GM23248 (cell line): ENCODE data around the gene HABP2. TPM values are rescaled to one million over a fixed set of nuclear protein-coding genes. Genes with fewer than 3 reads are reported as not detected.
A peak's percentile ranks its signal among the peaks of the same experiment; 100 is the strongest.

ENCODE experiments used
- DNase-seq: peaks from one replicate; pipeline ENCODE4 v3.0.0-alpha.2; 2015
- H2AFZ ChIP-seq: fragments of 200-600 bp; sonication (generic); 2 replicates; pipeline ENCODE4 v1.6.1; 2016; ENCODE audit warnings: antibody characterized with exemption
- H3F3A ChIP-seq: fragments of 200-600 bp; sonication (generic); 2 replicates; pipeline ENCODE4 v1.6.1; 2016; ENCODE audit warnings: mild to moderate bottlenecking, antibody characterized with exemption, mixed run types; ENCODE audit not compliant: insufficient read depth
- H3K27ac ChIP-seq: fragments of 200-600 bp; sonication (generic); 2 replicates; pipeline ENCODE4 v1.5.1; 2016; ENCODE audit warnings: mild to moderate bottlenecking
- H3K27me3 ChIP-seq: fragments of 200-600 bp; sonication (generic); replicated peaks from 2 replicates; pipeline ENCODE4 v1.6.1; 2016; ENCODE audit warnings: mild to moderate bottlenecking; ENCODE audit not compliant: insufficient read depth
- H3K36me3 ChIP-seq: fragments of 200-600 bp; sonication (generic); 2 replicates; pipeline ENCODE4 v1.6.1; 2016; ENCODE audit warnings: low read depth, mild to moderate bottlenecking
- H3K4me1 ChIP-seq: fragments of 200-600 bp; sonication (generic); 2 replicates; pipeline ENCODE4 v1.6.1; 2016; ENCODE audit warnings: mild to moderate bottlenecking; ENCODE audit not compliant: insufficient read depth
- H3K4me2 ChIP-seq: fragments of 200-600 bp; sonication (generic); one replicate; pipeline ENCODE4 v1.6.1; 2016; ENCODE audit warnings: mild to moderate bottlenecking; ENCODE audit not compliant: unreplicated experiment
- H3K4me3 ChIP-seq: fragments of 200-600 bp; sonication (generic); 2 replicates; pipeline ENCODE4 v1.5.1; 2016; ENCODE audit warnings: mild to moderate bottlenecking
- H3K79me2 ChIP-seq: fragments of 200-600 bp; sonication (generic); 2 replicates; pipeline ENCODE4 v1.6.1; 2016; ENCODE audit warnings: mild to moderate bottlenecking; ENCODE audit not compliant: insufficient read depth
- H3K9ac ChIP-seq: fragments of 200-600 bp; sonication (generic); 2 replicates; pipeline ENCODE4 v1.6.1; 2016; ENCODE audit warnings: mild to moderate bottlenecking
- H3K9me2 ChIP-seq: fragments of 200-600 bp; sonication (generic); 2 replicates; pipeline ENCODE4 v1.6.1; 2016; ENCODE audit warnings: mixed run types, mild to moderate bottlenecking, moderate library complexity; ENCODE audit not compliant: insufficient read depth
- H3K9me3 ChIP-seq: fragments of 200-600 bp; sonication (generic); one replicate; pipeline ENCODE4 v1.6.1; 2017; ENCODE audit warnings: low read depth
- H4K20me1 ChIP-seq: fragments of 200-600 bp; sonication (generic); 2 replicates; pipeline ENCODE4 v1.6.0; 2016; ENCODE audit not compliant: insufficient read depth
- EZH2 ChIP-seq: fragments of 200-600 bp; sonication (generic); IDR thresholded peaks from 2 replicates; pipeline ENCODE4 v1.6.1; 2018; ENCODE audit warnings: antibody characterized with exemption, mild to moderate bottlenecking; ENCODE audit not compliant: insufficient read depth, poor library complexity, severe bottlenecking
- EZH2phosphoT487 ChIP-seq: fragments of 200-600 bp; sonication (generic); IDR thresholded peaks from 2 replicates; pipeline ENCODE4 v1.6.1; 2018; ENCODE audit warnings: antibody characterized with exemption, moderate library complexity, mild to moderate bottlenecking, low read depth; ENCODE audit not compliant: insufficient read depth
- WGBS, 2 experiments: methylation state at CpG; one replicate each; pipeline ENCODE4 v1.1.6; 2015 to 2017; ENCODE audit warnings: low lambda C conversion rate in 2 of 2, low coverage in 1 of 2; ENCODE audit errors: missing lambda C conversion rate in 2 of 2; 5-methylcytosine and 5-hydroxymethylcytosine counted together
- in situ Hi-C: fragments of 300-500 bp; cut with MboI; formaldehyde crosslinking; loops from 2 replicates; pipeline ENCODE4 v1.15.0; 2020
- polyA plus RNA-seq: library from polyadenylated mRNA; unstranded; fragments of >200 nt; fragmentation: Nextera tagmentation; extraction: Ambion mirVana; gene quantifications from 2 replicates; pipeline ENCODE4 v1.2.1, GENCODE V29; 2016
- total RNA-seq: library from RNA; depleted of rRNA; stranded (reverse); fragments of >200 nt; shearing (Covaris generic); gene quantifications from 2 replicates; pipeline ENCODE4 v1.2.3, GENCODE V29; 2014

Gene HABP2
- total and polyA plus RNA-seq, 2 experiments from 2014 or later: not detected

GRCh38 chr10:113581092-113581491, 28.2 kb downstream of the HABP2 start:
- Histone ChIP-seq H3K79me2 (no peaks in the 10 kb centered on the region), H3K4me2 (no peak overlapping the region), H3K9me3 (no peaks in the 10 kb centered on the region), H3K4me1 (no peaks in the 10 kb centered on the region), H3K4me3 (no peak overlapping the region), H3K36me3 (no peaks in the 10 kb centered on the region), H2AFZ (no peak overlapping the region), H3K27ac (no peak overlapping the region), H3F3A (no peaks in the 10 kb centered on the region), H3K27me3 (peaks cover 25% of the 10 kb centered on the region), H3K9ac (no peak overlapping the region), H3K9me2 (no peaks in the 10 kb centered on the region), H4K20me1 (no peaks in the 10 kb centered on the region)
- TF ChIP-seq EZH2phosphoT487: no peak
- TF ChIP-seq EZH2: no peak
- no peak for DNase-seq
- WGBS, 2 experiments: 20 to 60% methylated on average over 1 of the region's 1 CpG
- in situ Hi-C loops: no loop called here

GRCh38 chr10:113583571-113583970, 30.7 kb downstream of the HABP2 start:
- Histone ChIP-seq H3K79me2 (no peaks in the 10 kb centered on the region), H3K36me3 (no peaks in the 10 kb centered on the region), H3K4me1 (no peaks in the 10 kb centered on the region), H4K20me1 (no peaks in the 10 kb centered on the region), H3K4me3 (no peak overlapping the region), H3K9me3 (no peaks in the 10 kb centered on the region), H3K4me2 (no peak overlapping the region), H2AFZ (no peak overlapping the region), H3K27ac (no peak overlapping the region), H3F3A (no peaks in the 10 kb centered on the region), H3K9me2 (no peaks in the 10 kb centered on the region), H3K27me3 (peaks cover 25% of the 10 kb centered on the region), H3K9ac (no peak overlapping the region)
- TF ChIP-seq EZH2 (no peak), EZH2phosphoT487 (no peak)
- 25 to 35% methylated on average over 3 of the region's 3 CpGs for WGBS, 2 experiments
- in situ Hi-C loops: no loop called here
- no peak for DNase-seq

- Histone ChIP-seq H3K36me3 (no peaks in the 10 kb centered on the region), H2AFZ (no peak overlapping the region), H3K27ac (no peak overlapping the region), H3F3A (no peaks in the 10 kb centered on the region), H3K9me3 (no peaks in the 10 kb centered on the region), H3K9me2 (no peaks in the 10 kb centered on the region), H3K4me1 (no peaks in the 10 kb centered on the region), H3K4me2 (no peak overlapping the region), H4K20me1 (no peaks in the 10 kb centered on the region), H3K4me3 (no peak overlapping the region), H3K9ac (no peak overlapping the region), H3K27me3 (peaks cover 25% of the 10 kb centered on the region), H3K79me2 (no peaks in the 10 kb centered on the region)
- DNase-seq: peak; percentile 10
- in situ Hi-C loops: no loop called here
- TF ChIP-seq EZH2phosphoT487 (no peak), EZH2 (no peak)
- WGBS, 2 experiments: 31 to 35% methylated on average over 1 of the region's 1 CpG
Observed at GRCh38 chr10:113585949-113586348, 33.1 kb downstream of the HABP2 start.

GRCh38 chr10:113589201-113589770, 36.4 kb downstream of the HABP2 start:
- no peaks in the 10 kb centered on the region for H4K20me1 ChIP-seq
- TF ChIP-seq EZH2phosphoT487 (no peak), EZH2 (no peak)
- no peaks in the 10 kb centered on the region for H3K36me3 ChIP-seq
- no peaks in the 10 kb centered on the region for H3K79me2 ChIP-seq
- H3K4me1 ChIP-seq: no peaks in the 10 kb centered on the region
- WGBS, 2 experiments: 72 to 77% methylated on average over 13 of the region's 13 CpGs
- H3K9me3 ChIP-seq: no peaks in the 10 kb centered on the region
- H3K9me2 ChIP-seq: no peaks in the 10 kb centered on the region
- no peak overlapping the region for H3K4me3 ChIP-seq
- no peak overlapping the region for H3K27ac ChIP-seq
- no peak overlapping the region for H3K9ac ChIP-seq
- peaks cover 18% of the 10 kb centered on the region for H3K27me3 ChIP-seq
- DNase-seq: no peak
- no peak overlapping the region for H3K4me2 ChIP-seq
- H2AFZ ChIP-seq: no peak overlapping the region
- no peaks in the 10 kb centered on the region for H3F3A ChIP-seq
- in situ Hi-C loops: no loop called here

- 59 to 60% methylated on average over 12 of the region's 12 CpGs for WGBS, 2 experiments
- no peaks in the 10 kb centered on the region for H3K36me3 ChIP-seq
- no peak for DNase-seq
- no peak overlapping the region for H3K4me3 ChIP-seq
- no peak overlapping the region for H2AFZ ChIP-seq
- TF ChIP-seq EZH2phosphoT487 (no peak), EZH2 (no peak)
- H4K20me1 ChIP-seq: no peaks in the 10 kb centered on the region
- no peak overlapping the region for H3K4me2 ChIP-seq
- H3K9me2 ChIP-seq: no peaks in the 10 kb centered on the region
- no peaks in the 10 kb centered on the region for H3K9me3 ChIP-seq
- peaks cover 10% of the 10 kb centered on the region; the same call in 1 of the 2 replicates for H3K27me3 ChIP-seq
- H3K4me1 ChIP-seq: no peaks in the 10 kb centered on the region
- no peak overlapping the region for H3K9ac ChIP-seq
- no peak overlapping the region for H3K27ac ChIP-seq
- in situ Hi-C loops: no loop called here
- no peaks in the 10 kb centered on the region for H3K79me2 ChIP-seq
- H3F3A ChIP-seq: no peaks in the 10 kb centered on the region
Observed at GRCh38 chr10:113590581-113590980, 37.7 kb downstream of the HABP2 start.
